Mesenchymal stem cell (in vitro differentiated cells and primary cell): ENCODE measurements around the gene ATXN7L1.

ENCODE experiments used
- DNase-seq: peaks from one replicate; pipeline ENCODE4 v3.0.0-alpha.2; 2013
- H2AFZ ChIP-seq: one replicate; pipeline ENCODE4 v1.6.1; 2013; ENCODE audit warnings: low read depth, mild to moderate bottlenecking, control low read depth, inconsistent platforms, low read length, moderate library complexity
- H2AK5ac ChIP-seq: 2 replicates; pipeline ENCODE4 v1.6.1; 2013; ENCODE audit warnings: low read length, moderate library complexity, mild to moderate bottlenecking, inconsistent platforms; ENCODE audit not compliant: severe bottlenecking
- H2BK120ac ChIP-seq: one replicate; pipeline ENCODE4 v1.6.1; 2013; ENCODE audit warnings: low read depth, mild to moderate bottlenecking, inconsistent platforms, low read length, moderate library complexity
- H2BK12ac ChIP-seq, 2 experiments: one replicate each; pipeline ENCODE4 v1.6.1; 2013; ENCODE audit warnings: inconsistent platforms in 2 of 2, low read length in 2 of 2, mild to moderate bottlenecking in 2 of 2, moderate library complexity in 2 of 2, control low read depth in 1 of 2
- H2BK15ac ChIP-seq: one replicate; pipeline ENCODE4 v1.6.1; 2013; ENCODE audit warnings: mild to moderate bottlenecking, low read depth, inconsistent platforms; ENCODE audit not compliant: poor library complexity, severe bottlenecking
- H2BK5ac ChIP-seq: 2 replicates; pipeline ENCODE4 v1.6.1; 2013; ENCODE audit warnings: low read depth, mild to moderate bottlenecking, low read length, control low read depth, inconsistent platforms; ENCODE audit not compliant: poor library complexity, severe bottlenecking
- H3K14ac ChIP-seq, 2 experiments: one replicate each; pipeline ENCODE4 v1.6.1; 2013; ENCODE audit warnings: inconsistent platforms in 2 of 2, low read length in 2 of 2, control low read depth in 1 of 2, mild to moderate bottlenecking in 1 of 2, moderate library complexity in 1 of 2
- H3K18ac ChIP-seq, 2 experiments: one replicate each; pipeline ENCODE4 v1.6.1; 2013; ENCODE audit warnings: inconsistent platforms in 2 of 2, low read length in 2 of 2, control low read depth in 1 of 2, low read depth in 1 of 2, mild to moderate bottlenecking in 1 of 2
- H3K23ac ChIP-seq, 2 experiments: one replicate each; pipeline ENCODE4 v1.6.1; 2013; ENCODE audit warnings: inconsistent platforms in 2 of 2, low read length in 2 of 2, mild to moderate bottlenecking in 2 of 2, moderate library complexity in 2 of 2, control low read depth in 1 of 2
- H3K27ac ChIP-seq: 2 replicates; pipeline ENCODE4 v1.5.1; 2013; ENCODE audit warnings: mild to moderate bottlenecking, moderate library complexity, low read length, control low read depth, inconsistent platforms; ENCODE audit not compliant: poor library complexity, severe bottlenecking
- H3K27me3 ChIP-seq, 2 experiments: 2 replicates each; pipeline versions ENCODE4 v1.6.1 to v1.7.0; 2013; ENCODE audit warnings: low read length in 2 of 2, mild to moderate bottlenecking in 2 of 2, moderate library complexity in 2 of 2, control low read depth in 1 of 2, inconsistent platforms in 1 of 2; ENCODE audit not compliant: control insufficient read depth in 1 of 2, insufficient read depth in 1 of 2
- H3K36me3 ChIP-seq, 2 experiments: 2 replicates each; pipeline versions ENCODE4 v1.6.1 to v1.7.0; 2013; ENCODE audit warnings: low read length in 2 of 2, control low read depth in 1 of 2, inconsistent platforms in 1 of 2, low read depth in 1 of 2, mild to moderate bottlenecking in 1 of 2; ENCODE audit not compliant: insufficient read depth in 2 of 2, control insufficient read depth in 1 of 2
- H3K4ac ChIP-seq, 2 experiments: one replicate each; pipeline ENCODE4 v1.6.1; 2013; ENCODE audit warnings: inconsistent platforms in 2 of 2, low read length in 2 of 2, mild to moderate bottlenecking in 2 of 2, moderate library complexity in 2 of 2, control low read depth in 1 of 2, low read depth in 1 of 2
- H3K4me1 ChIP-seq: 2 replicates; pipeline ENCODE4 v1.6.1; 2013; ENCODE audit warnings: low read depth, low read length, control low read depth; ENCODE audit not compliant: control insufficient read depth, insufficient read depth
- H3K4me2 ChIP-seq: 2 replicates; pipeline ENCODE4 v1.6.1; 2013; ENCODE audit warnings: low read length, mild to moderate bottlenecking, inconsistent platforms; ENCODE audit not compliant: poor library complexity, severe bottlenecking
- H3K4me3 ChIP-seq, 2 experiments: 2 replicates each; pipeline versions ENCODE4 v1.5.1 to v1.7.0; 2013; ENCODE audit warnings: low read length in 2 of 2, mild to moderate bottlenecking in 2 of 2, control low read depth in 1 of 2, low read depth in 1 of 2; ENCODE audit not compliant: insufficient read depth in 1 of 2
- H3K79me1 ChIP-seq: replicated peaks from 2 replicates; pipeline ENCODE4 v1.6.1; 2013; ENCODE audit warnings: mild to moderate bottlenecking, control low read depth, low read length, inconsistent platforms; ENCODE audit not compliant: poor library complexity, severe bottlenecking
- H3K9ac ChIP-seq: 2 replicates; pipeline ENCODE4 v1.7.0; 2013; ENCODE audit warnings: mild to moderate bottlenecking, low read length, moderate library complexity
- H3K9me3 ChIP-seq: 2 replicates; pipeline ENCODE4 v1.7.0; 2013; ENCODE audit warnings: mild to moderate bottlenecking, low read length; ENCODE audit not compliant: control insufficient read depth
- H4K8ac ChIP-seq: one replicate; pipeline ENCODE4 v1.6.1; 2013; ENCODE audit warnings: inconsistent platforms, mild to moderate bottlenecking, low read length, moderate library complexity
- H4K91ac ChIP-seq: one replicate; pipeline ENCODE4 v1.6.1; 2013; ENCODE audit warnings: mild to moderate bottlenecking, low read length, inconsistent platforms
- WGBS: methylation state at CpG from one replicate; pipeline ENCODE4 v1.1.7; 2013; ENCODE audit warnings: mixed read lengths; 5-methylcytosine and 5-hydroxymethylcytosine counted together

ATXN7L1 gene

DNA sequence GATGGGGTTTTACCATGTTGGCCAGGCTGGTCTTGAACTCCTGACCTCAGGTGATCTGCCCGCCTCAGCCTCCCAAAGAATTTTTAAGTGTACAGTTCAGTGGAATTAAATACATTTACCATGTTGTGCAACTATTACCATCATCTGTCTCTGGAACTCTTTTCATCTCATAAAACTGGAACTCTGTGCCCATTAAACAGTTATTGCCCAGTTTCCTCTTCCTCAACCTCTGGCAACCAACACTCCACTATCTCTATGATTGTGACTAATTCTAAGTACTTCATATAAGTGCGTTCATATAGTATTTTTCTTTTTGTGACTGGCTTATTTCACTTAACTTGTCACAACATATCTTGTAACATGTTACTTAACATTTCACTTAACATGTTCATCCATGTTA is 41.3 kb upstream of the ATXN7L1 start:
- H3K4me1 ChIP-seq: no peaks in the 10 kb centered on the region
- peaks cover 0 to 80% of the 10 kb centered on the region in 2 experiments for H3K36me3 ChIP-seq

DNA sequence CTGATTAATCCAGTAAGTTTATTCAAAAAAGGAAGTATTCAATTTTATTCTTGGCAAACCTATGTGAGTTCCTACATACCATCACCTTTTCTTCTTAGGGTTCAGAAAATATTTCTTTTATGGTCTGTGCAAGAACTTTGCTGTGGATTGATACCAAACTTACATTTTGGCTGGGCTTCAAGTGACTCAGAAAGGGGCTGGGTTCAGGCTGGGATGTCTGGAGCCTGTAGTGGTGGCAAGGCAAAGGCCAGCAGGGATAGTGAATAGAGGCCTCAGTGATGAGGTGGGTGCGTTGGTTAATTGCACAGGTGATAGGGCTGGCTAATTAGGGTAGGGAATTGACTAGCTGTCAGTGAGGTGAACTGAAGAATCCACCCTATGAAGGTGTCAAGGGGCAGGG is 40.2 kb upstream of the ATXN7L1 start:
- Histone ChIP-seq H3K9me3 (no peaks in the 10 kb centered on the region), H2BK5ac (no peak overlapping the region), H3K27me3 (no peaks in the 10 kb centered on the region), H3K23ac (no peak overlapping the region), H3K4me1 (no peaks in the 10 kb centered on the region), H3K18ac (no peak overlapping the region), H2BK15ac (no peak overlapping the region), H3K14ac (no peak overlapping the region), H2AFZ (no peak overlapping the region), H3K9ac (no peak overlapping the region), H3K36me3 (peaks cover 0 to 70% of the 10 kb centered on the region in 2 experiments), H3K27ac (no peak overlapping the region), H4K91ac (no peak overlapping the region), H4K8ac (no peak overlapping the region), H3K4ac (no peak overlapping the region), H2BK120ac (no peak overlapping the region), H2BK12ac (no peak overlapping the region), H3K79me1 (no peaks in the 10 kb centered on the region), H2AK5ac (no peak overlapping the region), H3K4me2 (no peak overlapping the region), H3K4me3 (no peak overlapping the region)
- no peak for DNase-seq
- WGBS: 65% methylated on average over 1 of the region's 1 CpG

More for the DNA sequence above, 41.3 kb upstream of the ATXN7L1 start:
- Histone ChIP-seq H2BK12ac (no peak overlapping the region), H3K27ac (no peak overlapping the region), H4K8ac (no peak overlapping the region), H3K9me3 (peaks cover 5% of the 10 kb centered on the region), H3K9ac (no peak overlapping the region), H3K27me3 (no peaks in the 10 kb centered on the region), H3K4me3 (no peak overlapping the region), H2BK15ac (no peak overlapping the region), H3K23ac (no peak overlapping the region), H3K14ac (no peak overlapping the region), H3K79me1 (no peaks in the 10 kb centered on the region), H2AFZ (no peak overlapping the region), H3K18ac (no peak overlapping the region), H4K91ac (no peak overlapping the region), H3K4me2 (no peak overlapping the region), H2BK5ac (no peak overlapping the region), H2BK120ac (no peak overlapping the region), H3K4ac (no peak overlapping the region), H2AK5ac (no peak overlapping the region)
- 100% methylated on average over 1 of the region's 2 CpGs for WGBS
- DNase-seq: no peak

DNA sequence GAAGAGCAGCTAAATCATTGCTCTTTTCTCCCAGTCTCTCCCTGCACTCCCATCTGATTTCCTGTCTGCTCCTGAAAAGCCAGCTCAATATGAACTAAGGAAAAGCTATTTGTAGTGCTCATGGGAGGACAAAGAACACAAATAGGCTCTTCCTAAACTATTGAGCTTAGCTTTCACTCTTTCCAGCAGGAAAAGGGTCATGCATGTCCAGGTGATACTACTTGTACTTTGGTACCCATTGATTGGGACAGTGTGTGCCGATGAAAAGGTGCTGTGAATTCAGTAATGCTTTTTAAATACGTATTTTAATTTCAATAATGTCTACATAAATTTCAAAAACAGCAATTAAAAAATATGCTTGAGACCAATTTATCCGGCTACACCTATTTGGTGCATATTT is 37.5 kb upstream of the ATXN7L1 start:
- Histone ChIP-seq H3K9me3 (peaks cover 7% of the 10 kb centered on the region), H3K23ac (no peak overlapping the region), H3K27ac (no peak overlapping the region), H2BK12ac (no peak overlapping the region), H2BK15ac (no peak overlapping the region), H3K4me1 (no peaks in the 10 kb centered on the region), H3K14ac (no peak overlapping the region), H3K27me3 (no peaks in the 10 kb centered on the region), H3K79me1 (no peaks in the 10 kb centered on the region), H3K4me2 (no peak overlapping the region), H4K8ac (no peak overlapping the region), H3K36me3 (peaks cover 0 to 58% of the 10 kb centered on the region in 2 experiments), H2AK5ac (no peak overlapping the region), H3K4me3 (no peak overlapping the region), H2BK5ac (no peak overlapping the region), H3K4ac (no peak overlapping the region), H3K18ac (no peak overlapping the region), H2BK120ac (no peak overlapping the region), H4K91ac (no peak overlapping the region), H2AFZ (no peak overlapping the region), H3K9ac (no peak overlapping the region)
- 100% methylated on average over 1 of the region's 3 CpGs for WGBS
- DNase-seq: no peak

DNA sequence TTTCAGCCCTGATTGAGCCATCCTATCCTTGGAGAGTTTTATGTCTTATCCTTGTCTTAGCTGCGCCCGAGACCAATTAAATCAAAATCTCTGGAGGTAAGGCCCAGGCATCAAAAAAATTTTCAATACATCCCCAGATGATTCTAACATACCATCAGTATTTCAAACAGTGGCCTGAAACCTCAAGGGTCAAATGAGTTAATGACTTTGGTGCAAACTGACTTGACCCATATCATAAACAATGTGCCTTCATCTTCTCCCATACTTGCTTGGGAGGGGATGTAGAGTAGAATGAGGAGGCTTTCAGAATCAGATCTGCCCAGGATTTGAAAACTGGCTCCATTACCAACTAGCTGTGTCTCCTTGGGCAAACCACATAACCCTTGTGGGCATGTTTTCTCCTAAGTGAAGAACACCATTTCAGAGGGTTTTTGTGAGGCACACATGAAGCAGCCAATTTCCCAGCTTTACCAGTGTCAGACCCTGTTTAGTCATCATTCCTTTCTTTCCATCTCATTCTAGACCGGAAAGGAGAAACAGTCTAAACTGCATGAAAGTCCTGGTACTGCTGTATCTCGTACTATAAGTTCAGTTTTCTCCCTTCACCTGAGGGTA is 35.7 kb upstream of the ATXN7L1 start:
- Histone ChIP-seq H3K27ac (no peak overlapping the region), H3K79me1 (no peaks in the 10 kb centered on the region), H2BK120ac (no peak overlapping the region), H3K4ac (no peak overlapping the region), H2BK5ac (no peak overlapping the region), H3K4me3 (no peak overlapping the region), H3K9ac (no peak overlapping the region), H4K91ac (no peak overlapping the region), H3K36me3 (peaks cover 0 to 42% of the 10 kb centered on the region in 2 experiments), H3K4me1 (no peaks in the 10 kb centered on the region), H4K8ac (no peak overlapping the region), H3K9me3 (peaks cover 7% of the 10 kb centered on the region), H3K4me2 (no peak overlapping the region), H3K27me3 (no peaks in the 10 kb centered on the region), H2BK15ac (no peak overlapping the region), H2AFZ (no peak overlapping the region), H2BK12ac (no peak overlapping the region), H3K14ac (no peak overlapping the region), H2AK5ac (no peak overlapping the region), H3K23ac (no peak overlapping the region), H3K18ac (no peak overlapping the region)
- 90% methylated on average over 4 of the region's 4 CpGs for WGBS
- no peak for DNase-seq
